Embryonic facial prominence (tissue), 1 donor: ENCODE data around the gene PDGFB.

ENCODE experiments used
- DNase-seq: peaks from one replicate; pipeline ENCODE4 v3.0.0-alpha.2; 2016; ENCODE audit errors: extremely low spot score

The PDGFB gene

GRCh38 chr22:39207141-39208012, 37.4 kb downstream of the PDGFB start:
- DNase-seq = no peak

DNA sequence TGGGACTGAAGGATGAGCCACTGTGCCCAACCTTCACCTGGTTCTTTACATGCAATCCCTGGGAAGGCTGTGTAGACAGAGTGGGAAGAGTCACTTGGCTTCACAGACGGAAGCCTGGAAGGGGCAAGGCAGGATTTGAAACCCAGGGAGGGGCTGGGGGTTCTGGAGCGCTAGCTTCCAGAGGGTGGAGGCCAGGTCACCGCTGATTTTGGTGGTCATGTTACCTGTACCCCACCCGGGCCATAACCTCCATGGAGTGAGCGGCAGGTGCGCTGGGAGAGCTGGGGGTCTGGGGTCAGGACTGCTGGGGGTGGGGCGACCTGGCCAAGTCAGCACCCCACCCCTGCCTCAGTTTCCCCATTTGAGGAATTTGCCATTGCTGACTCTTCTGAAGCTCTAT, 38.3 kb downstream of the PDGFB start:
- no peak for DNase-seq

- no peak for DNase-seq
Observed at GRCh38 chr22:39205344-39206021, 39.3 kb downstream of the PDGFB start.

DNA sequence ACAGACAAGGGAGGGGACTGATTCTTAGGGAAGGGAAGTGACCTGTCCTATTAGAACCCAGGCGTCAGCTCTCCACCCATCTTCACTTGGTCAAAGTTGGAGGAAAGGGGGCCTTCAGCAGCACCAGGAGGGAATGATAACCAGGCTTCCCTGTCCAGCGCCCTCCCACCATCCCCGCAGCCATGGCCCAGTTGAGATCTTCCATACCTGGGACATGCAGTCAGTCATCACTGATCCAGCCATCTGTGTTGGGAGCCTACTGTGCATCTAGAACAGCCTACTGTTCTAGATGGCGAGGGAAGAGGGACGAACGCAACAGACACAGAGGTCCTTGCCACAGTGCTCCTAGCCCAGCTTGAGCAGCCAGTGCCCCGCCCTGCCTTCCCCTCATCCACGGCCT, 40.6 kb downstream of the PDGFB start:
- DNase-seq = no peak

DNA sequence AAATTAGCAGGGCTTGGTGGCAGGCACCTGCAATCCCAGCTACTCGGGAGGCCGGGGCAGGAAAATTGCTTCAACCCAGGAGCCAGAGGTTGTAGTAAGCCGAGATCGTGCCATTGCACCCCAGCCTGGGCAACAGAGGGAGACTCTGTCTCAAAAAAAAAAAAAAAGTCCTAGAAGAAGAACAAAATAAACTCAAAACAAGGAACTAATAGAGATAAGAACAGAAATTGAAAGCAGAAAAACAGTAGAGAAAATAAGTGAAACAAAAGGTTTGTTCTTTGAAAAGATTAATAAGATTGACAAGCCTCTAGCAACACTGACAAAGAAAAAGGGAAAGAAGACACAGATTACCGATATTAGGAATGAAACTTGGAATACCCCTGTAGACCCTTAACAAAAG, 47.2 kb downstream of the PDGFB start:
- no peak for DNase-seq

- DNase-seq = no peak
Observed at GRCh38 chr22:39194098-39194497, 50.7 kb downstream of the PDGFB start.

DNA sequence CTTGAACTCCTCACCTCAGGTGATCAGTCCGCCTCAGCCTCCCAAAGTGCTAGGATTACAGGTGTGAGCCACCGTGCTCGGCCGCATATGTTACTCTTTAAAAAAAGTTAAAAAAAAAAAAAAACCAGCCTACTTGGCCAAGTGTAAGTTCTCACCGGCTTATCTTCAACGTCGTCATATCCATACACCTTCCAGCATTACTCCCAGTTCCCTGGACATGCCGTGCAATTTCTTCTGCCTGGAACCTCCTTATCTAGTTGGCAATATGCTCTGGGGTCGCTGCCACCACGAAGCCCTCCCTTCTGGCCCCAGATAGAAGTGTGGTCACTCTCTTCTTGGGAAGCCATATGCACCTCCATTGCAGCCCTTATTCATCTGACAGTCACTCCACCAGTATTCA, 56.0 kb downstream of the PDGFB start:
- no peak for DNase-seq

- DNase-seq = no peak
Observed at GRCh38 chr22:39185601-39186012, 59.2 kb downstream of the PDGFB start.

DNA sequence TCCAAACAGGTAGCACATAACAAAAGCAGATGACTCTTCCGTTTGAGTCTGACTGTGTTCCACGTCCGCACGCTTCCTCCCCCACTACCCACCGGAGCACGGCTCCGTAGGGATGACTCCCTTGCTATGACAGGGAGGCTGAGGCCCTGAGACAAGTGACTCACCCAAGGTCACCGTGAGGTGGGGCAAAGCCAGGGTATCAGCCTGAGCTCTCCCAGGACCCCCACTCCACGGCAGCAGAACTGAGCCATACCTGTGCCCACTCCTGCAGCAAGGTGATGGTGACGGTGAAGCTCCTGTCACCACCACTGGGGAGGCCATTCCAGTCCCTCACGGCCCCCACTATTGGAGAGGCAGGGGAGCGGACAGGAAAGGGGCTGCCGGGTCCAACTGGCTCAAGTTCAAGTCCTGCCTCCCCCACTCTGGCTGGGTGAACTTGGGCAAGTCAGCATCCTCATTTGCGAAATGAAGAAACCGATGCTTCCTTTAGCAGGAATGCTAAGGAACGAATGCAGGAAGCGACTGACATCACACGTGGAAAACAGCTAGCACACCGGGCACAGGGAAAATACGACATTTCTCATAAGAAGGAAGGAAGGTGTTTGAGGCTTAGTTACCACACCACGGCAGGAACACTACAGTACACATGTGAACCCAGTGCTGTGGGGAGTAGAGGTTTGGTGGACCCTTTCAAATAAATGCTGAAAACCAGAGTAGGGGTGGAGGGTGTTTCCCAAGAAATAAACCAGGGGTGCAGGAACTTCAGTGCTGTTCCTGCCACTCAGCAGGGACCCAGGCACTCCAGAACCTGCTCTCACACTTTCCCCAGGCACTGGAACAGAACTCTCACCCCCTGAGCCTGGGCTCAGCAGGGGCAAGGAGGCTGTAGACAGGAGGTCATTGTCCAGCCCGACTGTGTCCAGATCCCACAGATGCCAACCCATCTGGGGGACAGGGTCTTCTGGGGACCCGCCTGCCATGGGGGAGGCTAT, 59.9 kb downstream of the PDGFB start:
- no peak for DNase-seq

- DNase-seq = no peak
Observed at GRCh38 chr22:39183991-39184585, 60.7 kb downstream of the PDGFB start.

DNA sequence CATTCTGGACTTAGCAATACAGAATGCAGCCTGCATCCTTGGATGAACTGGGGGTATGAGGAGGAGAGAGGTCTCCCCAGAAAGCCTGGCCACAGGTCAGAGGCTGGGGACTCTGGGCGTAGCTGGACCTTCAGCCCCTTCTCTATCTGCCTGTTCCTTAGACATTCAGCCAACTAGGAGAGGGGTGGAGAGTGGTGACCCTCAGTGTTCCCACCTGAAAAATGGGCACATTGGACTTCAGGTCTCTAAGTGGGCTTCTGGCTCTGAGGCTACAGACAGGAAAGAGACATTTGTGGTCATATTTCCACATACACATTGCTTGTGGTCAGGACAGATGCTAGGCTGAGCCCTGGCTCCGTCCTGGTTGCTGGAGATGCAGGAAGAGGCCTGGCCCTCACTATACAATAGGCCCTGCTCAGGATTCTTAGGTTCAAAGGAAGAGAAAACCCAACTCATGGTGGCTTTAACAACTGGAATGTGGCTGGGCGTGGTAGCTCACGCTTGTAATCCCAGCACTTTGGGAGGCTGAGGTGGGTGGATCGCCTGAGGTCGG, 62.2 kb downstream of the PDGFB start:
- DNase-seq = no peak

DNA sequence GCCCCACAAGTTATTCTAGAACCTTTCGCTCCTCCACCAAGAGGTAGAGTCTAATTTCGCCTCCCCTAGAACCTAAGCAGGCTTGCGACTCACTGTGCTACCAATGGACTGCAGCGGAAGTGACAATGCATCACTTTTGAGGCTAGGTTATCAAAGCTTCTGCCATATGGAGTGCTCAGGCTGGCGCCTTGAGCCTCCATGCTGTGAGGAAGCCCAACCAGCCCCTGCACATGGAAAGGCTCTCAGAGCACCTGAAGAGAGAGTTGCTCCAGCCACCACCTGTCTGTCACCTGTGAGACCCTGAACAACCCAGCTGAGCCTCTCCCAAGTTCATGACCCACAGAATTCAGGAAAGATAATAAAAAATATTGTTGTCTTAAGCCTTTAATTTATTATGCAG, 63.0 kb downstream of the PDGFB start:
- no peak for DNase-seq

GRCh38 chr22:39181356-39181755, 63.4 kb downstream of the PDGFB start:
- no peak for DNase-seq

- DNase-seq = no peak
Observed at GRCh38 chr22:39179841-39180335, 64.9 kb downstream of the PDGFB start.

- no peak for DNase-seq
Observed at GRCh38 chr22:39179401-39179827, 65.4 kb downstream of the PDGFB start.

GRCh38 chr22:39178206-39179111, 66.3 kb downstream of the PDGFB start:
- no peak for DNase-seq

- no peak for DNase-seq
Observed at GRCh38 chr22:39177791-39178190, 67.0 kb downstream of the PDGFB start.

GRCh38 chr22:39177456-39177775, 67.4 kb downstream of the PDGFB start:
- no peak for DNase-seq

GRCh38 chr22:39176714-39177455, 67.9 kb downstream of the PDGFB start:
- no peak for DNase-seq
